Gastroesophageal sphincter (tissue), 4 donors: ENCODE measurements around the gene ERF. TPM values are rescaled to one million over a fixed set of nuclear protein-coding genes. Genes with fewer than 3 reads are reported as not detected.

ENCODE experiments used
- ATAC-seq: fragments of 150-250 bp; one replicate; pipeline ENCODE4 v1.9.1; 2016; ENCODE audit warnings: mild to moderate bottlenecking, moderate library complexity
- H3K27ac ChIP-seq, 4 donors: fragments of 200-600 bp; sonication (generic) in 3 of 4; 1 replicate in 3 of 4; 2 replicates in 1 of 4; pipeline ENCODE4 v1.5.1; 2016 to 2019
- H3K27me3 ChIP-seq: fragments of 200-600 bp; sonication (generic); one replicate; pipeline ENCODE4 v1.5.1; 2019
- H3K36me3 ChIP-seq, 2 donors: fragments of 200-600 bp; sonication (generic); one replicate each; pipeline ENCODE4 v1.5.1; 2019; ENCODE audit warnings: control low read depth in 1 of 2
- H3K4me1 ChIP-seq, 3 donors: fragments of 200-600 bp; sonication (generic); 1 replicate in 2 of 3; 2 replicates in 1 of 3; pipeline ENCODE4 v1.5.1; 2016 to 2019; ENCODE audit warnings: control low read depth in 2 of 3
- H3K4me3 ChIP-seq, 2 donors: fragments of 200-600 bp; sonication (generic); one replicate each; pipeline ENCODE4 v1.5.1; 2019; ENCODE audit warnings: mild to moderate bottlenecking in 1 of 2, moderate library complexity in 1 of 2
- H3K9me3 ChIP-seq, 3 donors: fragments of 200-600 bp; sonication (generic); one replicate each; pipeline ENCODE4 v1.5.1; 2017 to 2019; ENCODE audit warnings: control low read depth in 2 of 3
- EP300 ChIP-seq: sonication (generic); formaldehyde crosslinking; IDR thresholded peaks from one replicate; pipeline ENCODE4 v1.6.1; 2017; ENCODE audit warnings: antibody characterized with exemption, mild to moderate bottlenecking
- POLR2A ChIP-seq, 2 donors: fragments of 450-650 bp; IDR thresholded peaks; one replicate each; pipeline ENCODE4 v1.6.1; 2017; ENCODE audit warnings: antibody characterized with exemption in 2 of 2, mild to moderate bottlenecking in 2 of 2, moderate library complexity in 1 of 2
- POLR2AphosphoS5 ChIP-seq: sonication (generic); formaldehyde crosslinking; IDR thresholded peaks from one replicate; pipeline ENCODE4 v1.6.1; 2017; ENCODE audit warnings: antibody characterized with exemption
- WGBS, 2 donors: methylation state at CpG; one replicate each; pipeline ENCODE4 v1.1.5; 2018; ENCODE audit warnings: low coverage in 1 of 2; 5-methylcytosine and 5-hydroxymethylcytosine counted together
- total RNA-seq, 4 donors: library from RNA; depleted of rRNA; stranded (reverse); fragments of >200 nt; gene quantifications; one replicate each; pipeline ENCODE4 v1.1.0, GENCODE V29; 2016
- TF ChIP-seq, protein P1 (sequence below), 4 experiments: fragments of 200-600 bp in 2 of 4; fragments of 450-650 bp in 2 of 4; sonication (generic) in 1 of 4; IDR thresholded peaks; one replicate each; pipeline ENCODE4 v1.5.1; 2017 to 2019; ENCODE audit warnings: antibody characterized with exemption in 4 of 4, mild to moderate bottlenecking in 2 of 4, moderate library complexity in 2 of 4

ERF gene
- total RNA-seq, 4 donors from 2014 or later = 28.4 to 46.4 (median 39.9) TPM

DNA sequence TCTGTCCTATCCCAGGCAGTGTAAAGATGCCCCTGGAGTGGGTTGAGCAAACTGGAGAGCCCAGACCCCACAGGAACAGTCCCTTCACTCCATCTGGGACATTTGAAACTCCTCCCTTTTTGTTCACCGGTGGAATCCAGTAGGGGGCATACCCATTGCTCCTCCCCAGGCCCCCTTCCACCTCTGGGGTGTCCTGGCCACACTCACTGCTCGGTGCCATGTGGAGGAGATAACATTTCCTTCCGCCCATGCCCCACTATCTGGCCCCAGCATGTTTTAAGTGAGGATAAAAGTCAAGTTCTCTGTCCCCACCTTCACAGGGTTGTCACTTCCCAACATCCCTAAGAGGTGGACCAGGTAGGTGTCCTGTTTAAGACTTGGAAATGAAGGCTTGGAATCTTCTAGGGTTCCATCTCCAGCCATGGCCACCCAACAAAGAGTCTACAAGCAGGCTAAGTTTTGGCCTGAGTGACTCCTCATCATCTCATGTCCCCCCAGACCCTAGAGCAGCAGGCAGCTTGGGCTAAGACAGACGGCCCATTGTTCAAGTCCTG, 25.6 kb downstream of the ERF start:
- ATAC-seq = no peak
- WGBS, 2 donors = 48 to 69% methylated on average over 2 of the region's 4 CpGs
- H3K27me3 ChIP-seq = no peaks in the 10 kb centered on the region
- H3K36me3 ChIP-seq = peaks cover 0 to 100% of the 10 kb centered on the region in 2 donors
- H3K4me1 ChIP-seq = peaks cover 0 to 19% (median 3%) of the 10 kb centered on the region in 3 donors
- H3K4me3 ChIP-seq = no peak overlapping the region
- TF ChIP-seq POLR2A (IDR thresholded peaks at IDR 0.05) = no peak
- TF ChIP-seq POLR2AphosphoS5 = no peak
- TF ChIP-seq, protein P1, sequence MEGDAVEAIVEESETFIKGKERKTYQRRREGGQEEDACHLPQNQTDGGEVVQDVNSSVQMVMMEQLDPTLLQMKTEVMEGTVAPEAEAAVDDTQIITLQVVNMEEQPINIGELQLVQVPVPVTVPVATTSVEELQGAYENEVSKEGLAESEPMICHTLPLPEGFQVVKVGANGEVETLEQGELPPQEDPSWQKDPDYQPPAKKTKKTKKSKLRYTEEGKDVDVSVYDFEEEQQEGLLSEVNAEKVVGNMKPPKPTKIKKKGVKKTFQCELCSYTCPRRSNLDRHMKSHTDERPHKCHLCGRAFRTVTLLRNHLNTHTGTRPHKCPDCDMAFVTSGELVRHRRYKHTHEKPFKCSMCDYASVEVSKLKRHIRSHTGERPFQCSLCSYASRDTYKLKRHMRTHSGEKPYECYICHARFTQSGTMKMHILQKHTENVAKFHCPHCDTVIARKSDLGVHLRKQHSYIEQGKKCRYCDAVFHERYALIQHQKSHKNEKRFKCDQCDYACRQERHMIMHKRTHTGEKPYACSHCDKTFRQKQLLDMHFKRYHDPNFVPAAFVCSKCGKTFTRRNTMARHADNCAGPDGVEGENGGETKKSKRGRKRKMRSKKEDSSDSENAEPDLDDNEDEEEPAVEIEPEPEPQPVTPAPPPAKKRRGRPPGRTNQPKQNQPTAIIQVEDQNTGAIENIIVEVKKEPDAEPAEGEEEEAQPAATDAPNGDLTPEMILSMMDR (IDR thresholded peaks at IDR 0.05) = no peak
- no peak for TF ChIP-seq EP300
- H3K27ac ChIP-seq = peak overlapping the region in 1 of 4 donors; percentile 14
- no peaks in the 10 kb centered on the region for H3K9me3 ChIP-seq

DNA sequence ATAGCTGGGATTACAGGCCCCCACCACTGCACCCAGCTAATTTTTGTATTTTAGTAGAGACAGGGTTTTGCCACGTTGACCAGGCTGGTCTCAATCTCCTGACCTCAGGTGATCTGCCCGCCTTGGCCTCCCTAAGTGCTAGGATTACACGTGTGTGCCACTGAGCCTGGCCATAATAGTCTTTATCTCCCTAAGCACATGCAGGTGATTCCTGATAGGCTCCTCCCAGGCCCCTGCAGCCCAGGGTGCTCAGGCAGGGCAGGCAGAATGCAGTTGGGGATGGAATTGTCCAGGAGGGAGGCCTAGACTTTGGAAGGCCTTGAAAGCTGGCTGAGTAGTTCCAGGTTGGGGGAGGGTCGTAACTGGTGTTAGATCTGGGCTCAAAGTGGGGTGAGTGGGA, 26.3 kb downstream of the ERF start:
- no peaks in the 10 kb centered on the region for H3K9me3 ChIP-seq
- H3K27me3 ChIP-seq = no peaks in the 10 kb centered on the region
- ATAC-seq = no peak
- no peak overlapping the region for H3K27ac ChIP-seq
- TF ChIP-seq POLR2AphosphoS5 (no peak), EP300 (no peak)
- peaks cover 0 to 98% of the 10 kb centered on the region in 2 donors for H3K36me3 ChIP-seq
- H3K4me3 ChIP-seq = no peak overlapping the region
- H3K4me1 ChIP-seq = peaks cover 0 to 18% (median 3%) of the 10 kb centered on the region in 3 donors
- 40 to 72% methylated on average over 2 to 3 of the region's 4 CpGs for WGBS, 2 donors

DNA sequence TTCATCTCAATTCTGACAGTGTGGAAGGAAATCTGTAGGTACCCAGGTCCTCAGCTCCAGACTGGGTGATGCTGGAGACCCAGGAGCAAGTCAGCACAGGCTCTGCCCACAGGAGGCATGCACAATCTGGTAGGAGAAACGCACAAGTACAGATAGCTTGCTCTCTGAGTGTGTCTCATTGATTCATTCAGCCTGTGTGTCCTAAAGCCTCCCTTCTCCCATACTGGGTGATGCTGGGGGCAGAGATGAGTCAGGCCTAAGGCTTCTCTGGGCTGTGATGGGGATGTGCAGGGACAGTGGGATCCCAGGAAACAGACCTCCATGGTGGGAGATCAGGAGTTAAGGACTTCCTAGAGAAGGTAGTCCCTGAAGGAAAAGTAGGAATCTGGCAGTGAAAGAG, 28.0 kb downstream of the ERF start:
- peaks cover 0 to 24% (median 3%) of the 10 kb centered on the region in 3 donors for H3K4me1 ChIP-seq
- no peak for TF ChIP-seq POLR2A (IDR thresholded peaks at IDR 0.05)
- TF ChIP-seq EP300 = no peak
- TF ChIP-seq, protein P1 (IDR thresholded peaks at IDR 0.05) = no peak
- TF ChIP-seq POLR2AphosphoS5 = no peak
- no peak overlapping the region for H3K27ac ChIP-seq
- ATAC-seq = no peak
- peaks cover 0 to 80% of the 10 kb centered on the region in 2 donors for H3K36me3 ChIP-seq
- H3K9me3 ChIP-seq = no peaks in the 10 kb centered on the region
- no peaks in the 10 kb centered on the region for H3K27me3 ChIP-seq
- H3K4me3 ChIP-seq = no peak overlapping the region
- no CpG with 5 or more reads among the region's 1 CpG for WGBS, 2 donors

DNA sequence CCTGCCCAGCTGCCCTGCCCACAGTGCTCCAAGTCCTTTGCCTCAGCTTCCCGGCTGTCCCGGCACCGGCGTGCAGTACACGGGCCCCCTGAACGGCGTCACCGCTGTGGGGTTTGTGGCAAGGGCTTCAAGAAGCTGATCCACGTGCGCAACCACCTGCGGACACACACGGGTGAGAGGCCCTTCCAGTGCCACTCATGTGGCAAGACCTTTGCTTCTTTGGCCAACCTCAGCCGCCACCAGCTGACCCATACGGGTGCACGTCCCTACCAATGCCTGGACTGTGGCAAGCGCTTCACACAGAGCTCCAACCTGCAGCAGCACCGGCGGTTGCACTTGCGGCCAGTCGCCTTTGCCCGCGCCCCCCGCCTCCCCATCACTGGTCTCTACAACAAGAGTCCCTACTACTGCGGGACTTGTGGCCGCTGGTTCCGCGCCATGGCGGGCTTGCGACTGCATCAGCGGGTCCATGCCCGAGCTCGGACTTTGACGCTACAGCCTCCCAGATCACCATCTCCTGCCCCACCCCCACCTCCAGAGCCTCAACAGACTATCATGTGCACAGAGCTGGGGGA, 29.1 kb downstream of the ERF start:
- Histone ChIP-seq H3K9me3 (no peaks in the 10 kb centered on the region), H3K36me3 (peaks cover 0 to 69% of the 10 kb centered on the region in 2 donors), H3K27me3 (no peaks in the 10 kb centered on the region), H3K27ac (no peak overlapping the region), H3K4me1 (peaks cover 0 to 34% (median 9%) of the 10 kb centered on the region in 3 donors), H3K4me3 (no peak overlapping the region)
- WGBS, 2 donors = no CpG with 5 or more reads among the region's 33 CpGs
- no peak for ATAC-seq
- TF ChIP-seq POLR2AphosphoS5 (no peak), EP300 (no peak), POLR2A (IDR thresholded peaks at IDR 0.05) (no peak)
- TF ChIP-seq, protein P1 (IDR thresholded peaks at IDR 0.05) = no peak

DNA sequence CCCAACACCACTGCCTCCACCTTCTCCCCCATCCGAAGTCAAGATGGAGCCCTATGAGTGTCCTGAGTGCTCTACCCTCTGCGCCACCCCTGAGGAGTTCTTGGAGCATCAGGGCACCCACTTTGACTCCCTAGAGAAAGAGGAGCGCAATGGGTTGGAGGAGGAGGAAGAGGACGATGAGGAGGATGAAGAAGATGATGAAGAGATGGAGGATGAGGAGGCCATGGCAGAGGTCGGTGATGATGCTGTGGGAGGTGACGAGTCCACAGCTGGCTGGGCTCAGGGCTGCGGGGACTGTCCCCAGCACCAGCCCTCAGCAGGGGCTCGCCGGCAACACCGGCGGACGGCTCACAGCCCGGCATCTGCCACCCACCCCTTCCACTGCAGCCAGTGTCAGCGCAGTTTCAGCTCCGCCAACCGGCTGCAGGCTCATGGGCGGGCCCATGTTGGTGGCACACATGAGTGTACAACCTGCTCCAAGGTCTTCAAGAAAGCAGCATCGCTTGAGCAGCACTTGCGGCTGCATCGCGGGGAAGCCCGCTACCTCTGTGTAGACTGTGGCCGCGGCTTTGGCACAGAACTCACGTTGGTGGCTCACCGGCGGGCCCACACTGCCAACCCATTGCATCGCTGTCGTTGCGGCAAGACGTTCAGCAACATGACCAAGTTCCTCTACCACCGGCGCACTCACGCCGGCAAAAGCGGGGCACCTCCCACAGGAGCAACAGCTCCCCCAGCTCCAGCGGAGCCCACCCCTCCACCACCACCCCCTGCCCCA, 29.8 kb downstream of the ERF start:
- H3K27me3 ChIP-seq = no peaks in the 10 kb centered on the region
- TF ChIP-seq EP300 (no peak), POLR2A (IDR thresholded peaks at IDR 0.05) (no peak), POLR2AphosphoS5 (no peak)
- TF ChIP-seq, protein P1 (IDR thresholded peaks at IDR 0.05) = no peak
- no peak overlapping the region for H3K27ac ChIP-seq
- WGBS, 2 donors = 87% methylated on average over 4 of the region's 37 CpGs; no CpG with 5 or more reads in 1 of the 2 donors
- no peak overlapping the region for H3K4me3 ChIP-seq
- peaks cover 0 to 32% (median 11%) of the 10 kb centered on the region in 3 donors for H3K4me1 ChIP-seq
- peaks cover 0 to 62% of the 10 kb centered on the region in 2 donors for H3K36me3 ChIP-seq
- H3K9me3 ChIP-seq = no peaks in the 10 kb centered on the region
- no peak for ATAC-seq
